ENCODE measurements around the gene ISM1.

ISM1 gene

DNA sequence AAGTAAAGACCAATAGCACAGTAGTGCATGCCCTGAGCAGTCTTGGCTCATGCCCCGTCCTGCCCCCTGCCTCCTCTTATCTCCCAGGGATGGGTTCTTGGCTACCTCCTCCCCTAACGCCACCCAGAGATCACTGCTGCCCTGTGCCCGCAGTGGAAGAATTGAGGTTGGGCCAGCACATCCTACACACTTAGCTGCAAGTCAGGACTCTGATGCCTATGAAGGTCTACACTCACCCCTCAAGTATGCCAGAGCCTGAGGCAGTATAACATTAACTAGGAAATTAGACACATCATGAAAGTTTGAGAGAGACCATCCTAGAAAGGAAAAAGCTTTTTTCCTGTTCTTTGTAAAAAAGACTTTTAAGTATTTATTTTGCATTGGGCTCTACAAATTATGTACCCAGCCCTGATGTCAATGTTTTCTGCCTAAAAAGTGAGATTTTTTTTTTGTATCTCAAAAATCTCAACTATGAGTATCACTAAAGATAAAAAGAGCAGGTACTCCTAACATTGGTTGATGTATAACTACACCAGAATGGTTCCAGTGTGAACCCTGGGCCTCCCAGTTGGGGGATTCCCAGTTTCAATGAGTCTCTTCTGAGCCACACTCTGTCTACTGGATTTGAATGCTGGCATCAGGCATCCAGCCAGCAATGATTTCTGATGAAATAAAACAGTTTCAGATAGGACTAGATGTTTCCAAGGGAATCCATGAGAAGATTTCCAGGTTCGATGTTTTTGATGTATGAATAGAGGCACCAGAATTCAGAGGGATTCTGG, 115.4 kb downstream of the ISM1 start:
- H3K27me3 Mint-ChIP-seq (ENCODE audit: low read depth), result no peaks in the 10 kb centered on the region
- H3K4me1 Mint-ChIP-seq, result peaks cover 19% of the 10 kb centered on the region
- TF ChIP-seq, protein P1, sequence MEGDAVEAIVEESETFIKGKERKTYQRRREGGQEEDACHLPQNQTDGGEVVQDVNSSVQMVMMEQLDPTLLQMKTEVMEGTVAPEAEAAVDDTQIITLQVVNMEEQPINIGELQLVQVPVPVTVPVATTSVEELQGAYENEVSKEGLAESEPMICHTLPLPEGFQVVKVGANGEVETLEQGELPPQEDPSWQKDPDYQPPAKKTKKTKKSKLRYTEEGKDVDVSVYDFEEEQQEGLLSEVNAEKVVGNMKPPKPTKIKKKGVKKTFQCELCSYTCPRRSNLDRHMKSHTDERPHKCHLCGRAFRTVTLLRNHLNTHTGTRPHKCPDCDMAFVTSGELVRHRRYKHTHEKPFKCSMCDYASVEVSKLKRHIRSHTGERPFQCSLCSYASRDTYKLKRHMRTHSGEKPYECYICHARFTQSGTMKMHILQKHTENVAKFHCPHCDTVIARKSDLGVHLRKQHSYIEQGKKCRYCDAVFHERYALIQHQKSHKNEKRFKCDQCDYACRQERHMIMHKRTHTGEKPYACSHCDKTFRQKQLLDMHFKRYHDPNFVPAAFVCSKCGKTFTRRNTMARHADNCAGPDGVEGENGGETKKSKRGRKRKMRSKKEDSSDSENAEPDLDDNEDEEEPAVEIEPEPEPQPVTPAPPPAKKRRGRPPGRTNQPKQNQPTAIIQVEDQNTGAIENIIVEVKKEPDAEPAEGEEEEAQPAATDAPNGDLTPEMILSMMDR (IDR thresholded peaks at IDR 0.05; ENCODE audit: unreplicated experiment in 3 of 3), result no peak
- H3K9me3 Mint-ChIP-seq, result no peaks in the 10 kb centered on the region
- no peaks in the 10 kb centered on the region for H3K36me3 Mint-ChIP-seq (ENCODE audit: low read depth)
- peak overlapping the region in 1 of 3 experiments; percentile 13 for H3K4me3 Mint-ChIP-seq
- H3K27ac Mint-ChIP-seq, result peak overlapping the region; percentile 78 to 94 (median 90)

- Mint-ChIP-seq H3K4me3 (no peak overlapping the region), H3K36me3 (ENCODE audit: low read depth) (no peaks in the 10 kb centered on the region), H3K4me1 (peaks cover 19% of the 10 kb centered on the region), H3K9me3 (no peaks in the 10 kb centered on the region), H3K27ac (peak overlapping the region; percentile 73 to 94 (median 78)), H3K27me3 (ENCODE audit: low read depth) (no peaks in the 10 kb centered on the region)
- TF ChIP-seq, protein P1 (IDR thresholded peaks at IDR 0.05; ENCODE audit: unreplicated experiment in 3 of 3), result no peak
Observed at GRCh38 chr20:13337090-13337784, 116.2 kb downstream of the ISM1 start.

GRCh38 chr20:13338097-13338661, 117.1 kb downstream of the ISM1 start:
- TF ChIP-seq, protein P1 (IDR thresholded peaks at IDR 0.05; ENCODE audit: unreplicated experiment in 3 of 3), result no peak
- H3K4me1 Mint-ChIP-seq, result peaks cover 15% of the 10 kb centered on the region
- no peak overlapping the region for H3K4me3 Mint-ChIP-seq
- H3K36me3 Mint-ChIP-seq (ENCODE audit: low read depth), result no peaks in the 10 kb centered on the region
- no peaks in the 10 kb centered on the region for H3K27me3 Mint-ChIP-seq (ENCODE audit: low read depth)
- no peak overlapping the region for H3K27ac Mint-ChIP-seq
- no peaks in the 10 kb centered on the region for H3K9me3 Mint-ChIP-seq

DNA sequence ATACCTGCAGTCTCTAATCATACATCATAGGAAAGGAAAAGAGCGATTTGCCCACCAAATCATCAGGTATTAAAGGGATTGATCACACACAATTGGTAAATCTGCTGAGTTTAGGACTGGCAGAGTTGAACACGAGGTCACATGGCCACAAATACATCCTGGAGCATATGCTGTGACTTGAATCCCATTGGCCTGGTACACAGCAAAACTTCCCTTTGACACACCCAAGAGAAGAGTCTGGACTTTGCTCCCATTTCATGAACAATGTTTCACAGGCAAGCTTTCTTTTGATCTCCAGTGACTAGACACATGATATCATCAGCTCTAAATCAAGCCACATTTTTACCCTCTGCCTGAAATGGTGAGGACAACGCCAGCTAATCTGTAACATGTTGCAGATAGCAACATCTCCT, 117.9 kb downstream of the ISM1 start:
- Mint-ChIP-seq H3K27me3 (ENCODE audit: low read depth) (no peaks in the 10 kb centered on the region), H3K36me3 (ENCODE audit: low read depth) (no peaks in the 10 kb centered on the region), H3K4me3 (no peak overlapping the region), H3K4me1 (peaks cover 12% of the 10 kb centered on the region), H3K9me3 (no peaks in the 10 kb centered on the region), H3K27ac (peak overlapping the region in 2 of 3 experiments; percentile 21)
- TF ChIP-seq, protein P1 (IDR thresholded peaks at IDR 0.05; ENCODE audit: unreplicated experiment in 3 of 3), result no peak

- Mint-ChIP-seq H3K4me1 (peaks cover 13% of the 10 kb centered on the region), H3K4me3 (no peak overlapping the region), H3K27me3 (ENCODE audit: low read depth) (no peaks in the 10 kb centered on the region), H3K9me3 (no peaks in the 10 kb centered on the region), H3K36me3 (ENCODE audit: low read depth) (no peaks in the 10 kb centered on the region), H3K27ac (peak overlapping the region in 1 of 3 experiments; percentile 45)
- TF ChIP-seq, protein P1 (IDR thresholded peaks at IDR 0.05; ENCODE audit: unreplicated experiment in 3 of 3), result no peak
Observed at GRCh38 chr20:13340088-13340487, 119.0 kb downstream of the ISM1 start.
